Lung microvascular endothelial cell (primary cell): ENCODE measurements around the gene NF1. TPM values are rescaled to one million over a fixed set of nuclear protein-coding genes. Genes with fewer than 3 reads are reported as not detected.

Source experiments
- DNase-seq, 2 donors: peaks; one replicate each; pipeline versions ENCODE4 v3.0.0 to v3.0.0-alpha.2; 2010; ENCODE audit warnings: low read depth in 2 of 2
- total RNA-seq: library from RNA; depleted of rRNA; stranded (reverse); fragments of >200 nt; gene quantifications from 2 replicates; pipeline ENCODE4 v1.2.1, GENCODE V29; 2014

Gene NF1
- total RNA-seq, 1 donor from 2014 or later: 24.2 TPM

DNA sequence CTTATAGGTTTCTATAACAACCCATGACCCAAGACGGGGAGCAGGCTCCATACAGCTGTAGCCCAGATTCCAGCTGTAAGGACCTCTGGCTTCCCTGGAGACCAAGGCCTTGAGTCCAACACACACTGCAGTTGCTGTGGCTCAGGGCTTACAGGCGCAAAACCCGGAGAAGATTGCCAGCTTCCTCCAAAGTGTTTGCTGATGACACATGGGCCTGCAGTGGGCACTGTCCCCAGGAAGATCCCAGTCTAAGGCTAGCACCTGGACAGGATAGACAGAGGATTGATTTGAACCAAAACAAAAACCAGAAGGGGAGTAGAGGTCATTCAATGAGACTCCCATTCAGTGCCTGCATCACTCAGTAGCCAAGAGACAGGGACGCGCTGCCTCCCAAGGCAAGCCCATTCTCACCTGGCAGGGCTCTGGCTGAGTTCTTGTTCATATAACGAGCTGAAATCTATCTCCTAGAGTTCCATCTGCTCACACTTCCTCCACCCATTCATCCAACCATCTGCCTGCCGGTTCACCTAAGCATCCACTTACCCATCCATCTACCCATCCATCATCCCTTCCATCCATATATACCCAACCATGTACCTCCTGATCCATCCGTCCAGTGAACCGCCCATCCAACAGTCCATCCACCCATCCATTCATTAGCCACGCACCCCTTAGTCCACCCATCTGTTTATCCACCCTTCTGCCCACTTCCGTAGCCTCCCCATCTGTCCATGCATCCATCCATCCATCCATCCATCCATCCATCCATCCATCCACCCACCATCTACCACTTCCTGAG, 306.9 kb downstream of the NF1 start:
- no peak for DNase-seq

DNA sequence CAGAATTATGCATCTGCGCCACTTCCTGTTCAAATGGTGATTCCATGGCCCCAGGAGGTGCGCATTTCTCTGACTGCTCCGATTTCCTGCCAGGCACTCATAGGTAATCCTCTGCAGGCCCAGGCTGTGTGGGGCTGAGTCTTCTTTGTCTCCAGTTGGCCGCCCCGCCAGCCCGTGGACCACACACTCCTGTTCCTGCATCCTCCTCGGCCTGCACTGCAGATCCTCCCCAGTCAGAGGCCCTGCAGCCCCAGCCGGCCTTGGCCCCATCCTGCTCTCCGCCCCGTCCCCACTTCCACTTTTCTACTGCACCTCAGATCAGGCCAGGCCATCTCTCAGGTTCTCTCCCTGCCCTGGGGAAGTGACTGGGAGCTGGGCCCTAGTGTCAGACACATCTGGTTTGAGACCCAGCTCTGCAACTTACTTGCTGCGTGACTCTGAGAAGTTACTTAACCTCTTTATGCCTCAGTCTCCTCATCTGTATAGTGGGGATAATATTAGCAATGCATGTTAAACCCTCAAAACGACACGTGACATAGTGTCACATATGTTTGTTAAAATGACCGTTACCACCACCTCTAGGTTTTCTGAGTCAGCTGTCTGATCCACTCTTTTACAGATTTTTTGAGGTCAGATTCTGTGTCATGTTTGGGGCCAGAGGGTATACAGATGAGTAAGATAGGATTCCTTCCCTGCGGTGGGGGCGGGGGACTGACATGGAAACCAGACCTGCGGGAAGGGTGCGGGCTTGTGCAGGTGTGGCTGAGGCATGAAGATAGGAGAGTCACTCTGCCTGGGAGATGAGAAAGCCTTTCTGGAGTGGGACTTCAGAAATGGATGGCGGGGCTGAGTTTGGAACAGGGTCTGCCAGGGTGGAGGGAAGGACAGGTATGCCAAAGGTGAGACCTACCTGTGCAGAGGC, 309.5 kb downstream of the NF1 start:
- no peak for DNase-seq

DNA sequence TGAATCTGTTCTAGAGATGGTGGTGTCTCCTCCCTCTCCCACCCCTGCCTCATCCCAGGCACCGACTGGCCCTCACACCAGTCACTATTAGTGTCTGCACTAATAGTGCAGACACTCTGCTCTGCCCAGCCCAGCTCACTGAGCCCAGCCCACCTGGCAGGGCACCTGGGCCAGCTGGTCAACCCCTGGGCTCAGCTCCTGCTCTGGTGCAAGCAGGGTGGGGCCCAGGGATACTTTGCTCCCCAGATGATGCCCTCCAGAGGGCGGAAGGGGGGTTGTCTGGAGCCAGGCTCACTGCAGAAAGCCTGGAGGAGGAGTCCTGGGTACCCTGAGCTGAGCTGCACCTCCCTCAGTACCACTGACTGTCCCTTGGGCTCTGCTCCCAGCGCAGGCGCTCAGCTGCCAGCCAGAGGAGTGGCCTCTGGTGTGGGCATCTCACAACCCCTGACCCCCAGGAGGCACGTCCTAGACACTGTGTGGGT, 311.2 kb downstream of the NF1 start:
- DNase-seq: no peak

DNA sequence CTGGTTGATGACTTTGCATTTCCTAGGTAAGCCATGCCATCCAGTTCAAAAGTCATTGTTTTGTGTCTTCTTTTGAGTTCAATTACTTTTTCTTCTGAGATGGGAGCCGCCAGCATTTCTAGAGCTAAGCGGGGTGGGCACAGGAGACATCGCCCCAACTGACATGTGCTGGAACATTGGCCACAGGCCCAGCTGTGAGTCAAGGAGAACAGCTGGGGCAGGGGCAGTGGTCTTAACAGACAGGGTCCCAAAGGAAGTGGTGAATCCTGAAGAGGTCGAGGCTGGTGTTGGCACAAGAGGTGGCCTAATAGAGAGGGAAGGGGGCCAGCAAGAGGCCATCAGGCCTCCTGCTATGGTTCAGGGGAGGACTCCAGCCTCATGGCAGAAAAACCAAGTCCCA, 313.8 kb downstream of the NF1 start:
- DNase-seq: no peak

DNA sequence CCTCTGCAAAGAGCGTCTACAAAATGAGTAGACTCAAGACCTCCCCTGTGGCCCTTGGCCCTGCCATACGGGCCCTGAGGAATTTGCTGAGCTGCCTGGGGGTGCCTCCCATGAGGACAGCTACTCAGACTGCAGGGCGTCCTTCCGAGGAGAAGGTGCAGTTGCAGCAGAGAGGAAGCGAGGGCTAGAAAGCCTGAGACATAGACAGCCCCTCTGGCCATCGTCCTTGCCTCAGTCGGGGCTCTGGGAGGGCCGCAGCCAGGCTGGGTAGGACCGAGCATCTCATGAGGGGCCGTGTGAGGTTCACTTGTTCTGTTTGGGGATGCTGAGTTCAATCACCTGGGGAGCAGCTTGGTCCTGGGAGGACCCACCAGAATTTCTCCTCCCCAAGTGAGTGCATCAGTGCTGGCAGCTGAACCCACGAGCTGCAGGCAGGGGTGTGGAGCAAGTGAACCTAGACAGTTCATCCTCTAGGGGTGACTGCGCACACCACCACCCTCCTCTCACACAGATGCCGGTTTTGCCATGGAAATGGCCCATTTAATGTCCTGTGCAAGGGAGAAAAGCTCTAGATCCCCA, 317.0 kb downstream of the NF1 start:
- no peak for DNase-seq

DNA sequence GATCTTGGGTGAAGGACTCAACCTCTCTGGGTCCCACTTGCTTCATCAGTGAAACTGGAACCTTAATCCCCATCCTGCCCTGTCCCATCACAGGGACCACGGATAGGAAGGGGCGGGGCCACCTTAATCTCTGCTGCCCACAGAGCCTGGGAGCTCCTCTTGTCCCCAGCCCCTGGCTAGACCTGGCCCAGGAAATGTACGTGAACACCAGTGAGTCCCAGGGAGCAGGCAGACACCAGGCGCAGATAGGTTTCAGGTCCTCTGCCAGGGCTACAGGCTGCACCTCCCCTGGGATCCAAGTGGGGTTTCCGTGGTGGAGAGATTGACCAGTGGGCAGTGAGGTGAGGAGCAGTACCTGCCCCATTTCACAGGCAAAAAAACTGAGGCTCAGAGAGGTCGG, 317.7 kb downstream of the NF1 start:
- DNase-seq: no peak

DNA sequence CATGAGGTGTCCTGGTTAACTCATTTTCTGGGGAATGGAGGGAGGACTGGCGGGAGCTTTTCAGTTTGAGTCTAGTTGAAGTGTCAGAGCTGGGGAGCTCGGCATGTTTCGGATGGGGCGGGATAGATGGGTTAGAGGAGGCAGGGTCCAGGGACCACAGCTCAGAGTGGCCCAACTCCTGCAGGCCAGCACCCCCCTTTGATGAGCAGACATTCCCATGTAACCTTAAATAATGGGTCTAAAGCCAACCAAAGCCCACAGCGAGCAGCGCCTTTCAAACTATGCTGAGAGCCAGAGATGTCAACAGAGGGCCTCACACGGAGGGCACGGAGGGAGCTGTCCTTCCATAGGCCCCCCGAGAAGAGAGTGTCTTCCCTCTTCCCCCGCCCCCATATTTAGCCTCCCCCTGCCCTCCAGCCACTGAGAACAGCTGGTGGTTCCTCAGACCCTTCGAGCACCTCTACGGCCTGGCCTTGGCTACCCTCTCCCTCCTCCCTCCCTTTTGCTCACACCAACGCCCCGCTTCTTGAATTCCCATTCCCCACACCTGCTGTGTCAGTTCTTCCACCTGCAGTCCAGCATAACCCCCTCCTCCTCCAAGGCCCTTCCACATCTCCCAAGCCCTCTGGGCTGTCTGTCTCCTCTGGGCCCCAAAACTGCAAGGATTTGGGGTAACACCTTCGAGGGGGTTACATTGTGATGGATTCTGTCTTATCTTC, 318.5 kb downstream of the NF1 start:
- DNase-seq: no peak

DNA sequence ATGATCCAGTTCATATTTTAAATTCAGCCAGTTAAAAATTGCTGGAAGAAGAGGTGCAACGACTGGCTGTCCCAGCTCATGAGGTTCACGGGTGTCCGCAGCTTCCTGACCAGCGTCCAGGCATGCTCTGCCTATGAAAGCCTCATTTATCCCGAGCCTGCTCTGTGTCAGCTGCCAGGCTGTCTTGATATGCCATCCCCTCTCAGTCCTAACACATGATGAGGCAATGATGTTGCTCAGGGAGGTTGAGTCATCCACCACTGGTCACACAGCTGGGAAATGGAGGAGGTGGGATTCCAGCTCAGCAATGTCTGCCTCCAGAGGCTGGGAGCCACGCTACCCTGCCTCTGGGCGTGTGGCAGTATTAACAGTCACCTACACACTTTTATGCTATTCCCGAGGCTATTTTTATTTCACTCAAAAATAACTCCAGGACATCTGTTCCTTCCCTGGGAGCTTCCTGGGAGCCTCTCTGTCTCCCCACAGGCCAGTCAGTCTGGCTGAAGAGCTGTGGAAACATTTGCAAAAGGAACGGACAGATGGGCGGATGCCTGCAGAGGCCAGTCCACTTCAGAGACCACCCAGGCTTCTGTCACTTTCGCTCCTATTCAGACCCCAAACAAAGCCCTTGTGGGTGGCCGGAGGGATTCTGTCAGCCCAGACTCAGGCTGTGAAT, 319.2 kb downstream of the NF1 start:
- peak in 1 of 2 donors; percentile 12 for DNase-seq

DNA sequence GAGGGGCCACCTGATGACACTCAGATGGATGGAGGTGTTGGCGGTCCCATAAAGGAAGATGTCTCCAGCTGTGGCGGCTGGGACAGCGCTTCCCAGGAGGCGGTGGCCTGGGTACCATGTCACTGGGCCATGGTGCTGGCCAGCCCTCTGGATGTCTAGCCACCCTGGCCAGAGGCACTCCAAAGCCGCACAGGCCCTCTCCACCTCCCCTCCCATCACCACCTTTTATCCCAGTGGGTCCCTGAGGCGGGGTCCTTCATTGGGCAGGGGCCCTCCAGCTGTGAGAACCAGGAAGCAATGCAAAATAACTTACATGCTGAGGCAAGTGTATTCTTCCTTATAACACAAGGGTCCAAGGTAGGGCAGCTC, 319.8 kb downstream of the NF1 start:
- no peak for DNase-seq

DNA sequence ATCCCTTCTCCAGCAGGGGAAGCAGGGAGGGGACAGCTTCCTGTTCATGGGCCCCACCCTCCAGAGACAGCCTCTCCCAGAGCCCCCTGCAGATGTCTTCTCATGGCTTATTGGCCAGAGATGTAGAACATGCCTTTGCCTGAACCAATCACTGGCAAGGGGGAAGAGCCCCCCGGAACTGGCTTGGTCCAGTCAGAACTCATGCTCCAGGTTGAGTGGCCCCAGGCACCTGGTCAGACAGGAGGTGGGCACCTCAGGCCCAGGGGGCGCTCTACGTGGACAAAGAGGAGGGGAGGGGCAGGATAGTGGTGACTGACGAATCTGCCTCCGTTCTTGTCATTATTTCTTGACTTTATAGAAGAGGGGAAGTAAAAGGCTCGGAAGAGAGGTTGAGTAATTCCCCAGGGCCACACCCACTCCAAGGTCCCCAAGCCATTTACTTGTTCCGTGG, 320.3 kb downstream of the NF1 start:
- DNase-seq: no peak

DNA sequence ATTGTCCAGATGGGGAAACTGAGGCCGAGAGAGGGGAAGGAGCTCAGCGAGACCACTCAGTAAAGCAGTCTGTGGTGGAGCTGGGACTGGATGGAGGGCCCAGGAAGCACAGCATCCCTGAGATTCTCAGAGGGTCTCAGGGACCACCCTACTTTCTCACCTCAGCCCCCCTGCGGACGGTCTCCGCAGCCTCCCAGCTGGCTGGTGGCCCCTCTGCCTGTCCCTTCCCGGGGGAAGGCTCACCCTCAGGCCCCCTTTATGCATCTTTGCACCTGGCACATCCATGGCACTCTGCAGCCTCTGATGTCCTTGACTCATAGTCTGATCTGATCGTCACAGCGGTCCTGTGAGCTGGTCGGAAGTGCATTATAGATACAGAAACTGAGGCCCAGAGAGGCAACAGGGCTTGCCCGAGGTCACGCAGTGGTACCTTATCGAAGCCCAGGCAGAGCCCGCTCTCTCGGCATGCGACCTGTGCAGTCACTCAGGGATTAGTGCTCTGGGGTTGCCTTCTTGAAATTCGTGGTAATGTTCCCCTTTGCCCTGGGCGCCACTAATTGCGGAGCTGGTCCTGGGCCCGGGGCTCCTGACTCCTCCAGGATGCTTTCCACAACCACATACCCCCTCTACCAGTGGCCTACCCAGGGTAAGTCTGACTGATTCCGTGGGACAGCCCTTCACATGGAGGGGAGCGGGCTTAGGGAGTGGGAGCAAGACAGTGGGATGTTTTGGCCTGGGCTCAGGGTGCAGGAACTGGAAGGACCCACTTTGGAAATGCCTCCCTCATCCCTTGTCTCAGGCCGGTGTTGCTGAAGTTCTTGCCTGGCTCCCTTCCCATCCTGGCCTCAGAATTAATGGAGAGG, 321.1 kb downstream of the NF1 start:
- DNase-seq: no peak

DNA sequence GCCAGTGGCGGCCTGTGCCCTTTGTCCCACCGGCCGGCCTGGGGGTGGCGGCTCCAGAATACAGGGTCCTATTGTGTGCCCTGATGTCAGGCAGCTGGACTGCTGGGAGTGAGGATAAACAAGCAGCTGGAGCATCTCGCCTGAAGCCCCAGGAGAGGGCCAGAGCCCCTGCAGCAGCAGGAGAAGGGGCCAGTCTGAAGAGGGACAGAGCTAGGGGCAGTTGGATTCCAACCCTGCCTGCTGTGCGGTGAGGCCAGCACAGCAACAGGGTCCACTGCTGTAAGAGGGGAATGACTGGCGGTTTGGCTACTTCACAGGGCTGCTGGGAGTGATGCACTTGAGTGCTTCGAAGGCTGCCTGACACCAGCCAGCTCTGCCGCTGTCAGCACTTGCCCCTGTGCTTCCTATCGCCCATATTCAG, 321.7 kb downstream of the NF1 start:
- DNase-seq: no peak

DNA sequence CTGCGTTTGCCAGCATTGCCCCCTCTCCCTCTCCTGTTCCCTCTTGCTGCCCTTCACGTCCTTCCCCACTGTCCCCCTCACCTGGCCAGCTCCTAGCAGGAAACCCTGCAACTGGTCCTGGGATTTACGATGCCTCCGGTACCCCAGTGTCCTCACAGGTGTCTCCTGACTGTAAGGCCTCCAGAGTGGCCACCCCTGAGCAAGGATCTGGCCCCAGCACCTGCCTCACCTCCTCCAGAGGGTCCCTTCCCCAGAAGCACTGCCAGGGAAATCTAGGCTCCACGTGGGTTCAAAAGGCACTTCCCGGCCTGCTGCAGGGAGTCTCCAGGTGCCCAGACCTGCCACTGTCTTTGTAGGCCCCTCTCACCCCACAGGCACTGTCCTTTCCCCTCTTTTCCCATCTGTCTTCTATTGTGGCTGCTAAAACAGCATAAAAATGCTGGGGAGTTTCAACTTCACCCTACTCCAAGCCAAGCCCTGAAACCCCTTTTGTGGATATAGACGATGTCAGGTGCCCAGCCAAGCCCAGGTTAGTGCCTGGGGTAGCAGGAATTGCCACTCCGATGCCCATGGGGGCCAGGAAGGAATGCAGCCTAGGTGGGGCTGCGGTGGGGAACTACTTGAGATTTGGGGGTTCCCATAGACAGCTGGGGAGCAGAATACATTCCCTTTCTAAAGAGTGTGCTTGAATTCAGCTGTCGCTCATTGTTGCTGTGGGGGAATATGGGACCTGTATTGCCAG, 322.4 kb downstream of the NF1 start:
- DNase-seq: no peak

DNA sequence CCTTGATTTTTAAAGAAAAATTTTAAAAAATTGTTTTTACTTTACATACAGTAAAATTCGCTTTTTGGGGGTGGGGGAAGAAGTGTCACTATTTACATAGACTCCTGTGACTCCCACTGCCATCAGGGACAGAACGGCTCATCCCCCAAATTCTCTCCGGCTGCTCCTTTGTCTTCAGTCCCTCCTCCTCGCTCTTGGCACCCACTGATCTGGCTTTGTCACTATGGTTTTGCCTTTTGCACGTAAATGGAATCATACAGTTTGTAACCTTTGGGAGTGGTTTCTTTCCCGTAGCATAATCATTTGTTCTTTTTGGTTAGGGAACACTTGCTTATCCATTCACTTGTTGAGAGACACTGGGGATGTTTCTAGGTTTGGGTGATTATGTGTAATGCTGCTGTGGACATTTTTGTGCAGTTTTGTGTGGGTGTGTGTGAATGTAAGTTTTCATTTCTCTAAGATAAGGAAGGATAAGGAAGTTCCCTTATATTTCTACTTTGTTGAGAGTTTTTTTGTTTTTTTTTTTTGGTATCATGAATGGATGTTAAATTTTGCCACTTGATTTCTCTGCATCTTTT, 324.1 kb downstream of the NF1 start:
- no peak for DNase-seq

DNA sequence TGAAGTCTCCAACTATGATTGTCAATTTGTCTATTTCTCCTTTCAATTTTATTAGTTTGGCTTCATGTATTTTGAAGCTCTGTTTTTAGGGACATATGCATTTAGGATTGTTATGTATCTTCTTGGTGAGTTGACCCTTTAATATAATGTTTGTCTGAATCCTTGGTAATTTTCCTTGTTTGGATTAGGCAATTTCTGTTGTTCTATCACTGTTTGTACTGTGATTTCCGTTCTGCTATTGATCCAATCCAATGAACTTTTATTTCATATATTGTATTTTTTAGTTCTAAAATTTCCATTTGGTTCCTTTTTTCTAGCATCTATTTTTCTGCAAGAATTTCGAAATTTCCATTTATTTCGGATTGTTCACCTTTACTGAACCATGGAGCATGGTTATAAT, 327.7 kb downstream of the NF1 start:
- DNase-seq: no peak

DNA sequence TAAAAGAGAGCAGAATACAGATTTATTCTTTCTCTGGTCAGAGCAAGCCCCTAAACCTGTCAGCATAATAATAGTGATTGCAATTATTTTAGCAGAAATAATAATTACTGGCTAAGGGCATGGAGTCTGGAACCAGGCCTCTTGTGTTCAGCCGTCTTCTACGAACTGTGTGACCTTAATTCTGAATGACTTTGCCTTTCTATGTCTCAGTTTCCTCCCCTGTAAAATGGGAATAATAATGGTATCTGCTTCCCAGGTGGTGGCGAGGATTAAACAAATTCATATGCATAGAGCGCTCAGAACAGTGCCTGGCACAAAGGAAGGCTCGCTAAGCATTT, 330.1 kb downstream of the NF1 start:
- DNase-seq: no peak

DNA sequence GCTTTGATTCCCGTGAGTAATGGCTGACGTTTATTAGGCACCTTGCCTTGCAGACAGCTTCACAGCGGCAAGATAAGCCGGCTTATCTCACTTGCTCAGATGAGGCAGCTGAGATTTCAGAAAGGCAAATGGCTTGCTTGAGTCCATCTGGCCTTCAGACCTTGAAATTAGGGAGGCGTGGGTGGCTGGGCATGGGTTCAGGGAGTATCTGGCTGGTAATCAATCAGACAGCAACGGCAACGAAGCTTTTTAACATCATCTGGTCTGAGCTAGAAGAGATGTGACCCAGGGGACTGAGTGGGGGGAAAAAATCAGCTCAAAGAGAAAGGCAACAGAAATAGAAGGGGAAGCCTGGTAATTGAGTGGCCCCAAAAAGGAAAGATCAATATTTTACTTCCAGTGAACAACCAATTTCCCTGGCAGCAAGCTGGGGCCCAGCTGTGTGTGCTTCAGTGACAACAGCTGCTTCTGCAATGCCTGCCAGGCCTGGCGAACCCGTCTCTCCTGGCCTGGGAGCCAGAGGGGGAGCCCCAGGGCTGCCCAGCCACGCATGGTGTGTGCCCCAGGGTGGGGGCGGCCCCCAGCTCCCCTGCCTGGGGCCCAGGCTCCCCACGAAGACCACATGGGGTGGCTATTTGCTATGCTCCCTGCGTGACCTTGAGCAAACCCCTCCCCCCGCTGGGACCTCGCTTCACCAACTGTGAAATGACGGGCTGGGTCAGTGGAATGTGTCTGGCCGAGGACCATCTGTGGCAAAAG, 330.7 kb downstream of the NF1 start:
- DNase-seq: no peak
